OCI-LY7 (cell line): ENCODE data around the gene SLC22A4.

ENCODE experiments used
- CTCF ChIP-seq: fragments of 200-600 bp; sonication (generic); conservative IDR thresholded peaks from 2 replicates; pipeline ENCODE4 v1.5.1; 2014; ENCODE audit warnings: mild to moderate bottlenecking, antibody characterized with exemption, low read length, moderate library complexity, mixed read lengths
- EZH2phosphoT487 ChIP-seq: fragments of 200-600 bp; sonication (generic); IDR thresholded peaks from 2 replicates; pipeline ENCODE4 v1.6.1; 2018; ENCODE audit warnings: low read depth, borderline replicate concordance, mild to moderate bottlenecking, mixed run types, antibody characterized with exemption, low read length, moderate library complexity, mixed read lengths

GRCh38 chr5:132388244-132389050 lies 94.3 kb downstream of the SLC22A4 start:
- TF ChIP-seq EZH2phosphoT487 (no peak), CTCF (no peak)
